Colonic mucosa (tissue), 4 donors: ENCODE data around the gene DNASE1L1. TPM values are rescaled to one million over a fixed set of nuclear protein-coding genes. Genes with fewer than 3 reads are reported as not detected.

Source experiments
- DNase-seq: peaks from one replicate; pipeline ENCODE4 v3.0.0-alpha.2; 2020
- H3K27ac ChIP-seq: fragments of 200-600 bp; one replicate; pipeline ENCODE4 v1.8.0; 2021
- H3K27me3 ChIP-seq: fragments of 200-600 bp; one replicate; pipeline ENCODE4 v1.8.0; 2021
- H3K36me3 ChIP-seq: fragments of 200-600 bp; one replicate; pipeline ENCODE4 v1.8.0; 2021
- H3K4me1 ChIP-seq: fragments of 200-600 bp; one replicate; pipeline ENCODE4 v1.8.0; 2021; ENCODE audit warnings: mild to moderate bottlenecking
- H3K4me3 ChIP-seq: fragments of 200-600 bp; one replicate; pipeline ENCODE4 v1.8.0; 2021
- H3K9ac ChIP-seq, 2 donors: one replicate each; pipeline ENCODE4 v1.7.0; 2013; ENCODE audit warnings: control low read depth in 2 of 2, low read depth in 2 of 2, low read length in 2 of 2
- H3K9me3 ChIP-seq: fragments of 200-600 bp; one replicate; pipeline ENCODE4 v1.8.0; 2021
- CTCF ChIP-seq: fragments of 200-600 bp; IDR thresholded peaks from one replicate; pipeline ENCODE4 v1.8.0; 2022; ENCODE audit warnings: antibody characterized with exemption, mild to moderate bottlenecking
- intact Hi-C: fragments of 100-400 bp; cut with DNase I; formaldehyde crosslinking; loops from one replicate; pipeline ENCODE4 v1.14.1; 2022
- total RNA-seq, 2 donors: library from RNA; stranded (reverse); fragmentation: NEBNext Ultra II Directional in 1 of 2; extraction: Animal tissue kit (Norgen Biotek cat#: 25700) in 1 of 2; gene quantifications; one replicate each; pipeline ENCODE4 v1.2.1, GENCODE V29; 2021
- donor health status: healthy.
- donor health status: DM: no; HTN: no; CAD: no.
- donor health status: DM: no; HTN: no; CAD: no.

DNASE1L1 gene
- total RNA-seq, 2 donors from 2014 or later = 19.1 to 29.2 TPM

- Histone ChIP-seq H3K4me3 (peak overlapping the region; percentile 44), H3K27ac (peak overlapping the region; percentile 69), H3K9ac (peak overlapping the region; percentile 50 to 51), H3K27me3 (no peaks in the 10 kb centered on the region), H3K9me3 (no peaks in the 10 kb centered on the region), H3K36me3 (no peaks in the 10 kb centered on the region), H3K4me1 (no peaks in the 10 kb centered on the region)
- DNase-seq = peak; percentile 59
- intact Hi-C loops = no loop called here
- no peak for TF ChIP-seq CTCF
Observed at GRCh38 chrX:154368630-154369448, 40.2 kb downstream of the DNASE1L1 start.

GRCh38 chrX:154367474-154368308, 41.4 kb downstream of the DNASE1L1 start:
- Histone ChIP-seq H3K27ac (peak overlapping the region; percentile 69), H3K9me3 (no peaks in the 10 kb centered on the region), H3K4me1 (no peaks in the 10 kb centered on the region), H3K27me3 (no peaks in the 10 kb centered on the region), H3K36me3 (no peaks in the 10 kb centered on the region), H3K4me3 (peak overlapping the region; percentile 44), H3K9ac (peak overlapping the region; percentile 35 to 46)
- no peak for TF ChIP-seq CTCF
- no peak for DNase-seq
- intact Hi-C loops = no loop called here

- H3K4me1 ChIP-seq = no peaks in the 10 kb centered on the region
- H3K36me3 ChIP-seq = no peaks in the 10 kb centered on the region
- no peaks in the 10 kb centered on the region for H3K27me3 ChIP-seq
- no peaks in the 10 kb centered on the region for H3K9me3 ChIP-seq
- H3K9ac ChIP-seq = peak overlapping the region in 1 of 2 donors; percentile 4
- no peak overlapping the region for H3K4me3 ChIP-seq
- no peak for TF ChIP-seq CTCF
- DNase-seq = no peak
- intact Hi-C loops = no loop called here
- H3K27ac ChIP-seq = no peak overlapping the region
Observed at GRCh38 chrX:154366666-154367055, 42.4 kb downstream of the DNASE1L1 start.

- Histone ChIP-seq H3K27me3 (no peaks in the 10 kb centered on the region), H3K9ac (no peak overlapping the region), H3K4me1 (no peaks in the 10 kb centered on the region), H3K27ac (no peak overlapping the region), H3K9me3 (no peaks in the 10 kb centered on the region), H3K4me3 (no peak overlapping the region), H3K36me3 (no peaks in the 10 kb centered on the region)
- TF ChIP-seq CTCF = no peak
- intact Hi-C loops = no loop called here
- DNase-seq = no peak
Observed at GRCh38 chrX:154365997-154366665, 42.9 kb downstream of the DNASE1L1 start.

- H3K36me3 ChIP-seq = no peaks in the 10 kb centered on the region
- no peaks in the 10 kb centered on the region for H3K27me3 ChIP-seq
- H3K9me3 ChIP-seq = no peaks in the 10 kb centered on the region
- H3K4me3 ChIP-seq = no peak overlapping the region
- intact Hi-C loops = no loop called here
- DNase-seq = no peak
- no peaks in the 10 kb centered on the region for H3K4me1 ChIP-seq
- no peak overlapping the region for H3K27ac ChIP-seq
- H3K9ac ChIP-seq = no peak overlapping the region
- TF ChIP-seq CTCF = no peak
Observed at GRCh38 chrX:154365052-154365600, 43.9 kb downstream of the DNASE1L1 start.
